Endodermal cell (in vitro differentiated cells): ENCODE results near the gene SELENOM. TPM values are rescaled to one million over a fixed set of nuclear protein-coding genes. Genes with fewer than 3 reads are reported as not detected.
"Not testable (repeated sequence)": the region's sequence is repeated elsewhere in the genome, so short reads cannot be mapped to it uniquely, and the experiment has no call there.

ENCODE experiments used
- DNase-seq: peaks from one replicate; pipeline ENCODE4 v3.0.0-alpha.2; 2017
- H3K27ac ChIP-seq: 2 replicates; pipeline ENCODE4 v1.5.1; 2013; ENCODE audit warnings: mild to moderate bottlenecking, low read depth, low read length, moderate library complexity
- H3K27me3 ChIP-seq: 2 replicates; pipeline ENCODE4 v1.6.1; 2013; ENCODE audit warnings: mild to moderate bottlenecking, low read length, moderate library complexity; ENCODE audit not compliant: insufficient read depth, control insufficient read depth, poor library complexity, severe bottlenecking
- H3K36me3 ChIP-seq: 2 replicates; pipeline ENCODE4 v1.7.0; 2013; ENCODE audit warnings: mild to moderate bottlenecking, low read length, moderate library complexity; ENCODE audit not compliant: control insufficient read depth, insufficient read depth
- H3K4me1 ChIP-seq: one replicate; pipeline ENCODE4 v1.7.0; 2013; ENCODE audit warnings: low read length; ENCODE audit not compliant: control insufficient read depth, insufficient read depth
- H3K4me3 ChIP-seq: 2 replicates; pipeline ENCODE4 v1.5.1; 2013; ENCODE audit warnings: mild to moderate bottlenecking, low read length, moderate library complexity
- H3K9ac ChIP-seq: 2 replicates; pipeline ENCODE4 v1.6.1; 2013; ENCODE audit warnings: mild to moderate bottlenecking, low read length, moderate library complexity; ENCODE audit not compliant: poor library complexity, severe bottlenecking; ENCODE audit errors: extremely low read depth
- H3K9me3 ChIP-seq: 2 replicates; pipeline ENCODE4 v1.6.1; 2013; ENCODE audit warnings: mild to moderate bottlenecking, low read length, moderate library complexity; ENCODE audit not compliant: control insufficient read depth
- H3K27ac Mint-ChIP-seq: 2 replicates; pipeline ENCODE4 v1.8.0; 2020; ENCODE audit warnings: mixed read lengths
- H3K27me3 Mint-ChIP-seq: 2 replicates; pipeline ENCODE4 v1.8.0; 2021; ENCODE audit warnings: mild to moderate bottlenecking, mixed read lengths; ENCODE audit not compliant: insufficient read depth
- H3K36me3 Mint-ChIP-seq: 2 replicates; pipeline ENCODE4 v1.8.0; 2020; ENCODE audit warnings: low read depth, mixed read lengths
- H3K4me1 Mint-ChIP-seq: 2 replicates; pipeline ENCODE4 v1.8.0; 2020; ENCODE audit warnings: mixed read lengths
- H3K4me3 Mint-ChIP-seq: 2 replicates; pipeline ENCODE4 v1.8.0; 2020; ENCODE audit warnings: mild to moderate bottlenecking, moderate library complexity, mixed read lengths
- H3K9me3 Mint-ChIP-seq: 2 replicates; pipeline ENCODE4 v1.8.0; 2020; ENCODE audit warnings: mild to moderate bottlenecking, mixed read lengths
- WGBS, 2 experiments: methylation state at CpG; one replicate each; pipeline versions ENCODE4 v1.1.5 to v1.1.7; 2013; ENCODE audit warnings: missing lambda C conversion rate in 2 of 2, mixed read lengths in 1 of 2; ENCODE audit not compliant: insufficient coverage in 1 of 2, insufficient read length in 1 of 2; 5-methylcytosine and 5-hydroxymethylcytosine counted together
- total RNA-seq, 2 donors: library from RNA; stranded (reverse); fragmentation: NEBNext Ultra II Directional in 1 of 2; extraction: Animal tissue kit (Norgen Biotek cat#: 25700) in 1 of 2; gene quantifications; 2 replicates in 1 of 2; 3 replicates in 1 of 2; pipeline ENCODE4 v1.2.1, GENCODE V29; 2021
- TF ChIP-seq, protein P1 (sequence below): fragments of 200-600 bp; sonication (generic); conservative IDR thresholded peaks from 2 replicates; pipeline ENCODE4 v1.5.0; 2021; ENCODE audit warnings: antibody characterized with exemption, mild to moderate bottlenecking

Gene SELENOM
- total RNA-seq, 2 donors from 2014 or later = 8.0 to 10.4 TPM

DNA sequence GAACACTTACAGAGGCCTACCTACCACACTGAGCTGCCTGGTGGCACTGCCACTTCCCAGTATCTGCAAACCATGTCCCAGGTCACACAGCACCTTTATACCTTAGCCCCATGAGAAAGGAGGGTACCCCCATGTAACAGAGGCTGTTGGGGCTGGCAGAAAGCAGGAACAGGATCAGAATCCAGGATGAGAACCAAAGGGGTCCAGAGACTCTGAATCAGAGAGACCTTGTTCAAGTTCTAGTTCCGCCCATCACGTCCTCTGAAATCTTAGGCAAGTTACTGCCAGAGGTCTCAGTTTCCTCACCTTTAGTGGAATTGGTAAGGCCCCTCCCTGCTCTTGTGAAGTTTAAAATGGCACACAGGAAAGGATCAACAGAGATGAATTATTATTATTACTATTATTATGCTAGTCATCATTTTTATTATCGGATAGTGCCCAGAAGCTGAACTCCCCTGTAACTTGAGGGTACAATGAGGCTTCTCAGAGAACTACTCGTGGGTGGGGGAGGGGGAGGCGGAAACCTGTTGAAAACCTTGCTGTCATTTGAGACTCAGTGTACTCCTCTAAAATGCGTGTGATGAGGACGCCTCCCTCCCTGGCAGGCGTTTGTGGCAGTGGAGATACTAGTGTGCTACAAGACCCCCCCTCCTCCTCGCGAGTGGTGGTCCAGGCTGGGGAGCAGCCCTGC is 9.3 kb downstream of the SELENOM start:
- no peak overlapping the region for H3K4me3 ChIP-seq
- TF ChIP-seq, protein P1, sequence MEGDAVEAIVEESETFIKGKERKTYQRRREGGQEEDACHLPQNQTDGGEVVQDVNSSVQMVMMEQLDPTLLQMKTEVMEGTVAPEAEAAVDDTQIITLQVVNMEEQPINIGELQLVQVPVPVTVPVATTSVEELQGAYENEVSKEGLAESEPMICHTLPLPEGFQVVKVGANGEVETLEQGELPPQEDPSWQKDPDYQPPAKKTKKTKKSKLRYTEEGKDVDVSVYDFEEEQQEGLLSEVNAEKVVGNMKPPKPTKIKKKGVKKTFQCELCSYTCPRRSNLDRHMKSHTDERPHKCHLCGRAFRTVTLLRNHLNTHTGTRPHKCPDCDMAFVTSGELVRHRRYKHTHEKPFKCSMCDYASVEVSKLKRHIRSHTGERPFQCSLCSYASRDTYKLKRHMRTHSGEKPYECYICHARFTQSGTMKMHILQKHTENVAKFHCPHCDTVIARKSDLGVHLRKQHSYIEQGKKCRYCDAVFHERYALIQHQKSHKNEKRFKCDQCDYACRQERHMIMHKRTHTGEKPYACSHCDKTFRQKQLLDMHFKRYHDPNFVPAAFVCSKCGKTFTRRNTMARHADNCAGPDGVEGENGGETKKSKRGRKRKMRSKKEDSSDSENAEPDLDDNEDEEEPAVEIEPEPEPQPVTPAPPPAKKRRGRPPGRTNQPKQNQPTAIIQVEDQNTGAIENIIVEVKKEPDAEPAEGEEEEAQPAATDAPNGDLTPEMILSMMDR = no peak
- no peaks in the 10 kb centered on the region for H3K4me1 ChIP-seq
- Mint-ChIP-seq H3K27me3 (no peaks in the 10 kb centered on the region), H3K4me1 (no peaks in the 10 kb centered on the region), H3K36me3 (peaks cover 14% of the 10 kb centered on the region), H3K4me3 (no peak overlapping the region), H3K9me3 (no peaks in the 10 kb centered on the region), H3K27ac (no peak overlapping the region)
- no peak overlapping the region for H3K9ac ChIP-seq
- H3K27me3 ChIP-seq = no peaks in the 10 kb centered on the region
- H3K36me3 ChIP-seq = peaks cover 15% of the 10 kb centered on the region
- no peaks in the 10 kb centered on the region for H3K9me3 ChIP-seq
- WGBS, 2 experiments = 89 to 92% methylated on average over 7 to 10 of the region's 10 CpGs
- H3K27ac ChIP-seq = no peak overlapping the region
- DNase-seq = no peak

DNA sequence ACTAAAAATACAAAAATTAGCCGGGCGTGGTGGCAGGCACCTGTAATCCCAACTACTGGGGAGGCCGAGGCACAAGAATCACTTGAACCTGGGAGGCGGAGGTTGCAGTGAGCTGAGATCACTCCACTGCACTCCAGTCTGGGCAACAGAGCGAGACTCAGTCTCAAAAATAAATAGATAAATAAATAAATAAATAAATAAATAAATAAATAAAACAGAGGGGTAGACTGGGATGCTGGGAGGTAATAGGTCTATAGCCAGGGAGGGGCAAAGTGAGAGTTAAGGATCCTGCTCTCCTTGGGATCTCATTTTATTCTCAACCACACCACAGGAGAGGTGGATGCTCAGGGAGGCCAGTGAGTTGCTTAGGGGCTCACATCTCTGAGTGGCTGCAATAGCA is 9.8 kb downstream of the SELENOM start:
- H3K9ac ChIP-seq, H3K4me1 ChIP-seq, H3K9me3 ChIP-seq, H3K27me3 Mint-ChIP-seq, DNase-seq, H3K4me3 ChIP-seq, H3K9me3 Mint-ChIP-seq, H3K27ac ChIP-seq, H3K27ac Mint-ChIP-seq, H3K27me3 ChIP-seq, H3K4me3 Mint-ChIP-seq, H3K4me1 Mint-ChIP-seq: not testable (repeated sequence)
- peaks cover 14% of the 10 kb centered on the region for H3K36me3 Mint-ChIP-seq
- H3K36me3 ChIP-seq = peaks cover 15% of the 10 kb centered on the region
- 90 to 100% methylated on average over 4 of the region's 5 CpGs for WGBS, 2 experiments

DNA sequence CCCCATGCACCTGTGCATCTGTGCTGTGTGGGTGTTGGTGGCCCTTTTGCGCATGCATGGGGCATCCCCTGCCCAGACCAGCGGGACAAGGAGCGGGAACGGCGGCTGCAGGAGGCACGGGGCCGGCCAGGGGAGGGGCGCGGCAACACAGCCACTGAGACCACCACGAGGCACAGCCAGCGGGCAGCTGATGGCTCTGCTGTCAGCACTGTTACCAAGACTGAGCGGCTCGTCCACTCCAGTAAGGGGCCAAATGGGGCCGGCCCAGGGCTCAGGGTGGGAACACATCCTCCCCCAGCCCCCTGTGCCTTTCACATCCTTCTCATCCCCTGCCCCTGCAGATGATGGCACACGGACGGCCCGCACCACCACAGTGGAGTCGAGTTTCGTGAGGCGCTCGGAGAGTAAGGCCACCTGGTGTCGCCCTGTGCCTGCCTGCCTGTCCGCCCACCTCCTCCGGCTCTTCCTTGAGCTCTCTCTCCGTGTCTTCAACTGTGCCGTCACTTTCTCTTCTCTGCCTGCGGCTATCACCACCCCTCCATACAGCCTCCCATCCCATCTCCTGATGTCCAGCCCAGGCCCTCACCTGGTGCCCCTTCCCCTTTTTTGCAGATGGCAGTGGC is 10.6 kb downstream of the SELENOM start:
- H3K4me1 ChIP-seq = no peaks in the 10 kb centered on the region
- H3K9me3 ChIP-seq = no peaks in the 10 kb centered on the region
- TF ChIP-seq, protein P1 = peak; percentile 25
- Mint-ChIP-seq H3K27ac (no peak overlapping the region), H3K4me3 (no peak overlapping the region), H3K4me1 (no peaks in the 10 kb centered on the region), H3K27me3 (no peaks in the 10 kb centered on the region), H3K36me3 (peaks cover 17% of the 10 kb centered on the region), H3K9me3 (no peaks in the 10 kb centered on the region)
- H3K36me3 ChIP-seq = peaks cover 15% of the 10 kb centered on the region
- H3K27ac ChIP-seq = no peak overlapping the region
- WGBS, 2 experiments = 83 to 91% methylated on average over 18 to 27 of the region's 27 CpGs
- DNase-seq = peak; percentile 69
- no peak overlapping the region for H3K9ac ChIP-seq
- no peak overlapping the region for H3K4me3 ChIP-seq
- H3K27me3 ChIP-seq = no peaks in the 10 kb centered on the region
